ENCODE measurements around the gene HOMER3.

Gene HOMER3

DNA sequence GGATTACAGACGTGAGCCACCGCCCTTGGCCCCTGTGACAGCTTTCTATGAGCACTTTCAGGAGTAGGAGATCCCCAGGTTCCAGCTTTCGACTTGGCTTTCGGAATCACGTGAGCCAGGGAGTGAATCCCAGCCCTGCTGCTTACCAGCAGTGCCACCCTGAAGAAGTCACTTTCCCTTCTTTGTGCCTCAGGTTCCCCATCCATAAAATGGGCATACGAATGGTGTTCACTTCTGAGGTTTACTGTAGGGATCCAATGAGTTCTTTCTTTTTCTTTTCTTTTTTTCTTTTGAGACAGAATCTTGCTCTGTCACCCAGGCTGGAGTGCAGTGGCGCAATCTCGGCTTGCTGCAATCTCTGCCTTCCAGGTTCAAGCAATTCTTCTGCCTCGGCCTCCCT is 4.3 kb upstream of the HOMER3 start:
- Histone ChIP-seq H3K9ac (ENCODE audit: low read length) (no peak overlapping the region), H3K9me2 (ENCODE audit: low read depth, low read length) (no peaks in the 10 kb centered on the region), H3K4me2 (ENCODE audit: low read length) (no peak overlapping the region), H3K36me3 (ENCODE audit: insufficient read depth, low read length) (no peaks in the 10 kb centered on the region; the same call in 1 of the 2 replicates), H3K79me2 (ENCODE audit: insufficient read depth, low read length) (no peaks in the 10 kb centered on the region), H2AFZ (ENCODE audit: low read length) (no peak overlapping the region), H3K27me3 (ENCODE audit: insufficient read depth, low read length) (peaks cover 6% of the 10 kb centered on the region; the same call in 1 of the 2 replicates), H4K20me1 (ENCODE audit: insufficient read depth, low read length) (no peaks in the 10 kb centered on the region), H3K4me1 (ENCODE audit: insufficient read depth, low read length, severe bottlenecking) (peaks cover 20% of the 10 kb centered on the region), H3K4me3 (ENCODE audit: low read depth, low read length, poor library complexity, severe bottlenecking) (no peak overlapping the region), H3K27ac (ENCODE audit: low read depth, low read length, poor library complexity, severe bottlenecking) (no peak overlapping the region), H3K9me3 (ENCODE audit: low read length) (no peaks in the 10 kb centered on the region), H3F3A (ENCODE audit: insufficient read depth, low read length) (no peaks in the 10 kb centered on the region)
- no peak for TF ChIP-seq EZH2 (IDR thresholded peaks at IDR 0.05; ENCODE audit: borderline replicate concordance, low read length)
- TF ChIP-seq, protein P1, sequence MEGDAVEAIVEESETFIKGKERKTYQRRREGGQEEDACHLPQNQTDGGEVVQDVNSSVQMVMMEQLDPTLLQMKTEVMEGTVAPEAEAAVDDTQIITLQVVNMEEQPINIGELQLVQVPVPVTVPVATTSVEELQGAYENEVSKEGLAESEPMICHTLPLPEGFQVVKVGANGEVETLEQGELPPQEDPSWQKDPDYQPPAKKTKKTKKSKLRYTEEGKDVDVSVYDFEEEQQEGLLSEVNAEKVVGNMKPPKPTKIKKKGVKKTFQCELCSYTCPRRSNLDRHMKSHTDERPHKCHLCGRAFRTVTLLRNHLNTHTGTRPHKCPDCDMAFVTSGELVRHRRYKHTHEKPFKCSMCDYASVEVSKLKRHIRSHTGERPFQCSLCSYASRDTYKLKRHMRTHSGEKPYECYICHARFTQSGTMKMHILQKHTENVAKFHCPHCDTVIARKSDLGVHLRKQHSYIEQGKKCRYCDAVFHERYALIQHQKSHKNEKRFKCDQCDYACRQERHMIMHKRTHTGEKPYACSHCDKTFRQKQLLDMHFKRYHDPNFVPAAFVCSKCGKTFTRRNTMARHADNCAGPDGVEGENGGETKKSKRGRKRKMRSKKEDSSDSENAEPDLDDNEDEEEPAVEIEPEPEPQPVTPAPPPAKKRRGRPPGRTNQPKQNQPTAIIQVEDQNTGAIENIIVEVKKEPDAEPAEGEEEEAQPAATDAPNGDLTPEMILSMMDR (IDR thresholded peaks at IDR 0.05; ENCODE audit: low read length) = no peak

DNA sequence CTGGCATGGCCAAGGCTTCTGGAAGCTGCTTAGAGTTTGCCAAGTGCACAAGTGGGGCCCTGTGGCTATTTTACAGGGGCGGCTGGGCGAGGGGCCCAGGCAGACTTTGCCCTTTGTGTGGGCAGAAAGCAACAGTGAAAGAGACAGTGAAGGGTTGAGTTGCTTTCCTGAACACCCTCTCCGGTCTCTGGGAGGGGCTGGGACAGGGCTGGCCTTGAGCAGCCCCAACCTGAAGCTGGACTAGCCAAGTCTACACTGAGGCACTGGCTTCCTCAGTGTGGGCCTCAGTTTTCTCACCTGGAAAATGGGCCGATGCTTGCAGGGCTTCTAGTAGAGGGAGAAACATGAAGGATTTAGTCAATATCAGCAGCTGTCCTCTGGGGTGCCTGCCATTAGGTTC is 2.4 kb upstream of the HOMER3 start:
- Histone ChIP-seq H4K20me1 (ENCODE audit: insufficient read depth, low read length) (no peaks in the 10 kb centered on the region), H3K27ac (ENCODE audit: low read depth, low read length, poor library complexity, severe bottlenecking) (no peak overlapping the region), H3K9me2 (ENCODE audit: low read depth, low read length) (no peaks in the 10 kb centered on the region), H3K36me3 (ENCODE audit: insufficient read depth, low read length) (no peaks in the 10 kb centered on the region; the same call in 1 of the 2 replicates), H3K4me3 (ENCODE audit: low read depth, low read length, poor library complexity, severe bottlenecking) (no peak overlapping the region), H3K4me1 (ENCODE audit: insufficient read depth, low read length, severe bottlenecking) (peaks cover 23% of the 10 kb centered on the region), H3F3A (ENCODE audit: insufficient read depth, low read length) (no peaks in the 10 kb centered on the region), H3K79me2 (ENCODE audit: insufficient read depth, low read length) (no peaks in the 10 kb centered on the region), H3K9me3 (ENCODE audit: low read length) (no peaks in the 10 kb centered on the region), H3K27me3 (ENCODE audit: insufficient read depth, low read length) (peaks cover 3% of the 10 kb centered on the region; the same call in 1 of the 2 replicates), H3K9ac (ENCODE audit: low read length) (no peak overlapping the region), H3K4me2 (ENCODE audit: low read length) (no peak overlapping the region), H2AFZ (ENCODE audit: low read length) (no peak overlapping the region)
- no peak for TF ChIP-seq EZH2 (IDR thresholded peaks at IDR 0.05; ENCODE audit: borderline replicate concordance, low read length)
- TF ChIP-seq, protein P1 (IDR thresholded peaks at IDR 0.05; ENCODE audit: low read length) = no peak

DNA sequence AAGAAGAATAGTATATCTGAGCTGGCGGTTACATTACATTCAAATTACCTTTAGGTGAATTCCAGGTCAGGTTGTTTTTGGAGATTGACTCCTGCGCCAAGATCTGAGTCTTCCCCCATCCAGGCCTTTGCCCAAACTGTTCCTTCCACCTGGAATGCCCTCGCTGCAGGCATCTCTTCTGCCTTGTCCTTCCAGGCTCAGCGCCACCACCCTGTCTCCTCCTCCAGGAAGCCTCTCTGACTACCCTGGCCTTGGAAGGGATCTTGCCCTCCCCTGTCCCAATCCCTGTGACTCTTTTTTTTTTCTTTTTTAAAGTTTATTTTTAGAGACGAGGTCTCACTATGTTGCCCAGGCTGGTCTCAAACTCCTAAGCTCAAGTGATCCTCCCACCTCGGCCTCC is 1.7 kb upstream of the HOMER3 start:
- no peak for TF ChIP-seq EZH2 (IDR thresholded peaks at IDR 0.05; ENCODE audit: borderline replicate concordance, low read length)
- TF ChIP-seq, protein P1 (IDR thresholded peaks at IDR 0.05; ENCODE audit: low read length) = no peak
- Histone ChIP-seq H3K4me1 (ENCODE audit: insufficient read depth, low read length, severe bottlenecking) (peaks cover 22% of the 10 kb centered on the region), H2AFZ (ENCODE audit: low read length) (no peak overlapping the region), H3K9ac (ENCODE audit: low read length) (no peak overlapping the region), H3K27me3 (ENCODE audit: insufficient read depth, low read length) (peaks cover 3% of the 10 kb centered on the region; the same call in 1 of the 2 replicates), H3K4me3 (ENCODE audit: low read depth, low read length, poor library complexity, severe bottlenecking) (no peak overlapping the region), H3F3A (ENCODE audit: insufficient read depth, low read length) (no peaks in the 10 kb centered on the region), H3K4me2 (ENCODE audit: low read length) (no peak overlapping the region), H4K20me1 (ENCODE audit: insufficient read depth, low read length) (no peaks in the 10 kb centered on the region), H3K36me3 (ENCODE audit: insufficient read depth, low read length) (no peaks in the 10 kb centered on the region; the same call in 1 of the 2 replicates), H3K27ac (ENCODE audit: low read depth, low read length, poor library complexity, severe bottlenecking) (no peak overlapping the region), H3K79me2 (ENCODE audit: insufficient read depth, low read length) (no peaks in the 10 kb centered on the region), H3K9me3 (ENCODE audit: low read length) (no peaks in the 10 kb centered on the region), H3K9me2 (ENCODE audit: low read depth, low read length) (no peaks in the 10 kb centered on the region)

Measured in OCI-LY1 (cell line).